Lower leg skin (tissue), 3 donors: ENCODE measurements around the gene OR2AE1.

ENCODE experiments used
- POLR2A ChIP-seq, 2 donors: fragments of 450-650 bp; IDR thresholded peaks; one replicate each; pipeline ENCODE4 v1.6.1; 2016 to 2017; ENCODE audit warnings: antibody characterized with exemption in 2 of 2, mild to moderate bottlenecking in 1 of 2, moderate library complexity in 1 of 2
- TF ChIP-seq, protein P1 (sequence below), 3 donors: fragments of 450-650 bp; IDR thresholded peaks; one replicate each; pipeline ENCODE4 v1.5.1; 2016; ENCODE audit warnings: antibody characterized with exemption in 3 of 3, mild to moderate bottlenecking in 3 of 3, moderate library complexity in 2 of 3

DNA sequence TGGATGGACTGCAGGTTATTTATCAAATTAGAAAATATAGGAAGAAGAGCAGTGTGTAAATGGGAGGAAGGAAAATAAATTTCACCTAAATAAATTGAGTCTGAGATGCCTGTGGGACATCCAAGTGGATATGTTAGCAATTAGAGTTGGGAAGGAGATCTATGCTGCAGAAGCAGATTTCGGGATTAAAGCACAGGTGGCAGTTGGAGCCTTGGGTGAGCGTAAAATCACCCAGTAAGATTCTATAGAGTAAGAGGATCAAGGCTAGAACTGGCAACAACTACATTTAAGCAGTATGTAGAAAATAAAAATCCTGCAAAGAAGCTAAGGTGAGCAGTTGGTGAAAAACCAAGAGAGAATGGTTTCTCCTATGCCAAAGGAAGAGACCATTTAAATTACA, 34.1 kb upstream of the OR2AE1 start:
- TF ChIP-seq, protein P1, sequence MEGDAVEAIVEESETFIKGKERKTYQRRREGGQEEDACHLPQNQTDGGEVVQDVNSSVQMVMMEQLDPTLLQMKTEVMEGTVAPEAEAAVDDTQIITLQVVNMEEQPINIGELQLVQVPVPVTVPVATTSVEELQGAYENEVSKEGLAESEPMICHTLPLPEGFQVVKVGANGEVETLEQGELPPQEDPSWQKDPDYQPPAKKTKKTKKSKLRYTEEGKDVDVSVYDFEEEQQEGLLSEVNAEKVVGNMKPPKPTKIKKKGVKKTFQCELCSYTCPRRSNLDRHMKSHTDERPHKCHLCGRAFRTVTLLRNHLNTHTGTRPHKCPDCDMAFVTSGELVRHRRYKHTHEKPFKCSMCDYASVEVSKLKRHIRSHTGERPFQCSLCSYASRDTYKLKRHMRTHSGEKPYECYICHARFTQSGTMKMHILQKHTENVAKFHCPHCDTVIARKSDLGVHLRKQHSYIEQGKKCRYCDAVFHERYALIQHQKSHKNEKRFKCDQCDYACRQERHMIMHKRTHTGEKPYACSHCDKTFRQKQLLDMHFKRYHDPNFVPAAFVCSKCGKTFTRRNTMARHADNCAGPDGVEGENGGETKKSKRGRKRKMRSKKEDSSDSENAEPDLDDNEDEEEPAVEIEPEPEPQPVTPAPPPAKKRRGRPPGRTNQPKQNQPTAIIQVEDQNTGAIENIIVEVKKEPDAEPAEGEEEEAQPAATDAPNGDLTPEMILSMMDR (IDR thresholded peaks at IDR 0.05), result no peak
- no peak for TF ChIP-seq POLR2A (IDR thresholded peaks at IDR 0.05)
